Small intestine (tissue), 7 donors: ENCODE results near the gene MLANA. TPM values are rescaled to one million over a fixed set of nuclear protein-coding genes. Genes with fewer than 3 reads are reported as not detected.

Source experiments
- DNase-seq, 2 donors: peaks; one replicate each; pipeline versions ENCODE4 v3.0.0 to v3.0.0-alpha.2; 2013
- FAIRE-seq: peaks from 2 replicates; lab custom pipeline; 2012; peaks lifted over from hg19 to GRCh38; lab: Jason Lieb, UNC
- H3K27ac ChIP-seq, 3 donors: one replicate each; pipeline ENCODE4 v1.5.1; 2013; ENCODE audit warnings: low read length in 2 of 3, mild to moderate bottlenecking in 2 of 3, control low read depth in 1 of 3, inconsistent platforms in 1 of 3, low read depth in 1 of 3, moderate library complexity in 1 of 3
- H3K27me3 ChIP-seq, 3 donors: one replicate each; pipeline ENCODE4 v1.6.1; 2013; ENCODE audit warnings: low read length in 3 of 3, inconsistent platforms in 1 of 3; ENCODE audit not compliant: control insufficient read depth in 3 of 3, insufficient read depth in 3 of 3
- H3K36me3 ChIP-seq, 3 donors: one replicate each; pipeline ENCODE4 v1.6.1; 2013; ENCODE audit warnings: low read length in 3 of 3, inconsistent platforms in 1 of 3, low read depth in 1 of 3, mild to moderate bottlenecking in 1 of 3, moderate library complexity in 1 of 3; ENCODE audit not compliant: control insufficient read depth in 3 of 3, insufficient read depth in 2 of 3
- H3K4me1 ChIP-seq, 3 donors: one replicate each; pipeline ENCODE4 v1.6.1; 2013; ENCODE audit warnings: low read length in 2 of 3, inconsistent platforms in 1 of 3, low read depth in 1 of 3, mild to moderate bottlenecking in 1 of 3, moderate library complexity in 1 of 3; ENCODE audit not compliant: control insufficient read depth in 3 of 3, insufficient read depth in 2 of 3
- H3K4me3 ChIP-seq, 3 donors: one replicate each; pipeline ENCODE4 v1.5.1; 2013; ENCODE audit warnings: low read length in 3 of 3, control low read depth in 1 of 3, inconsistent platforms in 1 of 3, low read depth in 1 of 3, mild to moderate bottlenecking in 1 of 3, moderate library complexity in 1 of 3
- H3K9me3 ChIP-seq, 2 donors: one replicate each; pipeline ENCODE4 v1.6.1; 2013; ENCODE audit warnings: low read depth in 1 of 2, low read length in 1 of 2; ENCODE audit not compliant: control insufficient read depth in 2 of 2, insufficient read depth in 1 of 2
- WGBS, 3 donors: extraction: QIAGEN DNeasy Blood & Tissue Kit; methylation state at CpG; one replicate each; pipeline ENCODE4 v1.1.7; 2013; 5-methylcytosine and 5-hydroxymethylcytosine counted together
- polyA plus RNA-seq, 4 donors: library from polyadenylated mRNA; stranded (reverse) in 3 of 4; unstranded in 1 of 4; fragments of 200-250 nt in 3 of 4; fragments of 120-200 nt in 1 of 4; gene quantifications; one replicate each; pipeline versions ENCODE4 v1.2.1 to v1.2.3, GENCODE V29; 2013
- donor health status: healthy with polysubstance abuse.
- donor health status: control.
- donor health status: control.
- donor health status: Bipolar disorder and iron deficiency.
- donor health status: healthy.

Gene MLANA
- polyA plus RNA-seq, 4 donors = 0.58 TPM; not detected in 3

GRCh38 chr9:5947912-5948311, 57.2 kb downstream of the MLANA start:
- 58 to 89% (median 85%) methylated on average over 2 of the region's 2 CpGs for WGBS, 3 donors
- Histone ChIP-seq H3K4me3 (no peak overlapping the region), H3K27me3 (no peaks in the 10 kb centered on the region), H3K36me3 (peaks cover 0 to 3% (median 0%) of the 10 kb centered on the region in 3 donors), H3K4me1 (no peaks in the 10 kb centered on the region), H3K9me3 (no peaks in the 10 kb centered on the region), H3K27ac (no peak overlapping the region)
- no peak for DNase-seq
- FAIRE-seq = no peak

DNA sequence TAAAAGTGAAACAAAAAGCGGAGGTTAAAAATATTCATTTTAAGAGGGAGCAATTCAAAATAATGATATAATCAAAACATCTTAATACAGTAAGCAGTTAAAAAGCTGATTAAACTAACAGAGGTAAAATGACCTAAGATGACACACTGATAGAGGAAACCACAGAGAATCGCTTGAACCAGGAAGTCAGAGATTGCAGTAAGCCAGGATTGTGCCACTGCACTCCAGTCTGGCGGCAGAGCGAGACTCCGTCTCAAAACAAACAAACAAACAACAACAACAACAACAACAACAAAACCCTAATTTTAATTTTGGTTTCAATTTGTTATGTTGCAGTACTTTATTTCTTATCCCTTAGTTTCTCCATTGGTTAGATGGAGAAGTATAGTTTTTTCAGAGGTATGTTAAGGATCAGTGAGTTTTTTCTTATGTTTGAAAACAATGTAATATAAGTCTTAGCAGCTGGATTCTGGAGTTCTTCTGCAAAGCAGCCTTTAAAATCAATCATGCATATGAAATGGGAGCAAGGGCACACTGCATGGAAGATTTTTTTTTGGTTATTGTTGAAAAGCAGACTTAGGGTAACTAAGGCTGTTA, 58.5 kb downstream of the MLANA start:
- DNase-seq = peak in 1 of 2 donors; percentile 41
- H3K4me1 ChIP-seq = no peaks in the 10 kb centered on the region
- WGBS, 3 donors = 16 to 32% (median 17%) methylated on average over 5 of the region's 5 CpGs
- FAIRE-seq = peak; percentile 36
- no peak overlapping the region for H3K4me3 ChIP-seq
- no peaks in the 10 kb centered on the region for H3K27me3 ChIP-seq
- no peaks in the 10 kb centered on the region for H3K9me3 ChIP-seq
- peaks cover 0 to 3% (median 0%) of the 10 kb centered on the region in 3 donors for H3K36me3 ChIP-seq
- no peak overlapping the region for H3K27ac ChIP-seq

GRCh38 chr9:5950261-5950660, 59.6 kb downstream of the MLANA start:
- DNase-seq (no peak), FAIRE-seq (no peak)
- H3K4me3 ChIP-seq = no peak overlapping the region
- H3K27me3 ChIP-seq = no peaks in the 10 kb centered on the region
- WGBS, 3 donors = 95 to 100% (median 97%) methylated on average over 1 of the region's 1 CpG
- H3K9me3 ChIP-seq = no peaks in the 10 kb centered on the region
- H3K4me1 ChIP-seq = no peaks in the 10 kb centered on the region
- H3K36me3 ChIP-seq = peaks cover 0 to 5% (median 0%) of the 10 kb centered on the region in 3 donors
- no peak overlapping the region for H3K27ac ChIP-seq

DNA sequence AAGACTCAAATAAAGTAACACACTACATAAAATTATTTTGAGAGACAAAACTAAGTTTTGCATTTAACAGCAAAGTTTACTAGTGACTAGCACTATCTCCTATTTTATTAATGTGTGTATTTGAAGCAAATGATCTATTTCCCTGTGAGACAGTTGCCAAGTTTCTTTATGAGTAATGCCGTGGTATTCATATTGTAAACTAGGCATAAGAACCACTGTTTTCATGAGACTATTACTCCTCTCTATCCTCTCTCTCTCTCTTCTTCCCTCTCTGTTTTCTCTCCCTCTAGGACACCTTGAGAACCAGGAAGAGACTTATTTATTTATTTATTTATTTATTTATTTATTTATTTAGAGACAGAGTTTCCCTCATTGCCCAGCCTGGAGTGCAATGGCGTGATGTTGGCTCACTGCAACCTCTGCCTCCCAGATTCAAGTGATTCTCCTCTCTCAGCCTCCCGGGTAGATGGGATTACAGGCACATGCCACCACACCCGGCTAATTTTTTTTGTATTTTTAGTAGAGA, 61.1 kb downstream of the MLANA start:
- DNase-seq (no peak), FAIRE-seq (no peak)
- Histone ChIP-seq H3K36me3 (peaks cover 0 to 5% (median 0%) of the 10 kb centered on the region in 3 donors), H3K4me1 (no peaks in the 10 kb centered on the region), H3K27ac (no peak overlapping the region), H3K9me3 (no peaks in the 10 kb centered on the region), H3K4me3 (no peak overlapping the region), H3K27me3 (no peaks in the 10 kb centered on the region)
- 77 to 82% (median 79%) methylated on average over 4 of the region's 4 CpGs for WGBS, 3 donors

GRCh38 chr9:5953743-5954707, 63.3 kb downstream of the MLANA start:
- no peak overlapping the region for H3K27ac ChIP-seq

DNA sequence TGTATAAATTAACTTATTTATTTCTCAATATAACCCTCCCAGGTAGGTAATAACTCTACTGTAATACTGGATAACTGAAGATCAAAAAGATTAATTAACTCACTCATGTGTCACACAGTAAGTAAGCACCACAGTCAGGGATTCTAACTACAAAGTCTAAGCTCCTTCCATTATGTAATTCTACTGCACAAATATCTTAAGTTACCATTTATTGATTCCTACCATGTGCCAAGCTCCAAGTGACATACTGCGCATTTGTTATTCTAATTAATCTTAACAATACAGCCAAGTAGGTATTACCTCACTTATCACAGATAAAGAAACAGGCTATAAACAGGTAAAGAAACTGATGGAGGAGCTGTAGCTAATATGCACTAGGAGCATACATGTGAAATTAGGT, 66.5 kb downstream of the MLANA start:
- Histone ChIP-seq H3K36me3 (peaks cover 0 to 5% (median 2%) of the 10 kb centered on the region in 3 donors), H3K27ac (no peak overlapping the region), H3K27me3 (no peaks in the 10 kb centered on the region), H3K4me1 (no peaks in the 10 kb centered on the region), H3K9me3 (no peaks in the 10 kb centered on the region), H3K4me3 (no peak overlapping the region)
- FAIRE-seq = peak; percentile 64
- peak in 1 of 2 donors; percentile 28 for DNase-seq
- 76 to 90% (median 81%) methylated on average over 1 of the region's 1 CpG for WGBS, 3 donors

More at GRCh38 chr9:5953743-5954707, 63.3 kb downstream of the MLANA start:
- DNase-seq (peak; percentile 27 to 55), FAIRE-seq (peak; percentile 30)
- no peaks in the 10 kb centered on the region for H3K27me3 ChIP-seq
- H3K4me3 ChIP-seq = peak overlapping the region in 1 of 3 donors; percentile 11
- 19 to 53% (median 33%) methylated on average over 9 of the region's 9 CpGs for WGBS, 3 donors
- H3K9me3 ChIP-seq = no peaks in the 10 kb centered on the region
- no peaks in the 10 kb centered on the region for H3K4me1 ChIP-seq
- H3K36me3 ChIP-seq = peaks cover 0 to 7% (median 2%) of the 10 kb centered on the region in 3 donors

GRCh38 chr9:5958273-5958672, 67.6 kb downstream of the MLANA start:
- H3K36me3 ChIP-seq = peaks cover 0 to 5% (median 2%) of the 10 kb centered on the region in 3 donors
- 91 to 97% (median 92%) methylated on average over 6 of the region's 6 CpGs for WGBS, 3 donors
- no peak overlapping the region for H3K27ac ChIP-seq
- H3K27me3 ChIP-seq = no peaks in the 10 kb centered on the region
- DNase-seq = no peak
- H3K4me3 ChIP-seq = no peak overlapping the region
- H3K9me3 ChIP-seq = no peaks in the 10 kb centered on the region
- FAIRE-seq = no peak
- no peaks in the 10 kb centered on the region for H3K4me1 ChIP-seq
